HEK293 (cell line): ENCODE measurements around the gene DUSP15.

ENCODE experiments used
- CTCF ChIP-seq: fragments of 450-650 bp; formaldehyde crosslinking; IDR thresholded peaks from 2 replicates; pipeline ENCODE4 v1.5.1; 2016; ENCODE audit warnings: missing biosample characterization, missing genetic modification characterization
- GLI4 ChIP-seq: fragments of 450-650 bp; formaldehyde crosslinking; IDR thresholded peaks from 2 replicates; pipeline ENCODE4 v1.5.1; 2016; ENCODE audit warnings: missing biosample characterization, missing genetic modification characterization
- HOXC10 ChIP-seq: sonication (generic); formaldehyde crosslinking; IDR thresholded peaks from 2 replicates; pipeline ENCODE4 v1.8.1; 2023; ENCODE audit warnings: mild to moderate bottlenecking, missing genetic modification reagents
- HOXD13 ChIP-seq: sonication (generic); formaldehyde crosslinking; IDR thresholded peaks from 2 replicates; pipeline ENCODE4 v1.8.0; 2022; ENCODE audit warnings: missing genetic modification reagents, borderline replicate concordance
- KLF10 ChIP-seq: fragments of 450-650 bp; IDR thresholded peaks from 2 replicates; pipeline ENCODE4 v1.5.1; 2018; ENCODE audit warnings: missing biosample characterization, mild to moderate bottlenecking, missing genetic modification characterization
- YY1 ChIP-seq: fragments of 450-650 bp; formaldehyde crosslinking; IDR thresholded peaks from 2 replicates; pipeline ENCODE4 v1.5.1; 2018; ENCODE audit warnings: missing biosample characterization, missing genetic modification characterization
- ZNF155 ChIP-seq: fragments of 450-650 bp; formaldehyde crosslinking; IDR thresholded peaks from 2 replicates; pipeline ENCODE4 v1.5.1; 2016; ENCODE audit warnings: missing biosample characterization, missing genetic modification characterization
- ZNF202 ChIP-seq: fragments of 450-650 bp; formaldehyde crosslinking; IDR thresholded peaks from 2 replicates; pipeline ENCODE4 v1.5.1; 2016; ENCODE audit warnings: missing biosample characterization, missing genetic modification characterization, borderline replicate concordance
- ZNF239 ChIP-seq: fragments of 450-650 bp; formaldehyde crosslinking; IDR thresholded peaks from 2 replicates; pipeline ENCODE4 v1.5.1; 2016; ENCODE audit warnings: missing biosample characterization, missing genetic modification characterization
- ZNF274 ChIP-seq, 2 experiments: fragments of 200-500 bp in 1 of 2; fragments of 450-650 bp in 1 of 2; sonication (Bioruptor generic) in 1 of 2; formaldehyde crosslinking in 1 of 2; IDR thresholded peaks; 2 replicates each; pipeline versions ENCODE4 v1.5.1 to v1.6.1; 2014 to 2016; ENCODE audit warnings: borderline replicate concordance in 1 of 2, inconsistent platforms in 1 of 2, low read length in 1 of 2, missing biosample characterization in 1 of 2, missing genetic modification characterization in 1 of 2
- ZNF510 ChIP-seq: fragments of 450-650 bp; formaldehyde crosslinking; IDR thresholded peaks from 2 replicates; pipeline ENCODE4 v1.5.1; 2018; ENCODE audit warnings: mild to moderate bottlenecking, missing genetic modification characterization, missing biosample characterization; ENCODE audit not compliant: insufficient replicate concordance
- ZNF677 ChIP-seq: fragments of 450-650 bp; IDR thresholded peaks from 2 replicates; pipeline ENCODE4 v1.5.0; 2018; ENCODE audit warnings: missing biosample characterization, mild to moderate bottlenecking, missing genetic modification characterization, moderate library complexity
- TF ChIP-seq, protein P1 (sequence below): fragments of 450-650 bp; formaldehyde crosslinking; IDR thresholded peaks from 2 replicates; pipeline ENCODE4 v1.5.1; 2016; ENCODE audit warnings: missing biosample characterization, missing genetic modification characterization

- TF ChIP-seq CTCF (tag by site-specific recombination) (no peak), KLF10 (tag by site-specific recombination) (no peak), ZNF510 (tag by site-specific recombination) (no peak), ZNF155 (no peak), HOXC10 (CRISPR knock-in tag) (no peak), ZNF239 (tag by site-specific recombination) (no peak), HOXD13 (CRISPR knock-in tag) (no peak), GLI4 (tag by site-specific recombination) (no peak), ZNF274 (IDR thresholded peaks at IDR 0.05; ENCODE audit: low read length) (no peak), ZNF274 (tag by site-specific recombination; IDR thresholded peaks at IDR 0.05; ENCODE audit: borderline replicate concordance) (no peak), YY1 (tag by site-specific recombination) (no peak), ZNF677 (tag by site-specific recombination) (no peak), ZNF202 (no peak)
- TF ChIP-seq, protein P1, sequence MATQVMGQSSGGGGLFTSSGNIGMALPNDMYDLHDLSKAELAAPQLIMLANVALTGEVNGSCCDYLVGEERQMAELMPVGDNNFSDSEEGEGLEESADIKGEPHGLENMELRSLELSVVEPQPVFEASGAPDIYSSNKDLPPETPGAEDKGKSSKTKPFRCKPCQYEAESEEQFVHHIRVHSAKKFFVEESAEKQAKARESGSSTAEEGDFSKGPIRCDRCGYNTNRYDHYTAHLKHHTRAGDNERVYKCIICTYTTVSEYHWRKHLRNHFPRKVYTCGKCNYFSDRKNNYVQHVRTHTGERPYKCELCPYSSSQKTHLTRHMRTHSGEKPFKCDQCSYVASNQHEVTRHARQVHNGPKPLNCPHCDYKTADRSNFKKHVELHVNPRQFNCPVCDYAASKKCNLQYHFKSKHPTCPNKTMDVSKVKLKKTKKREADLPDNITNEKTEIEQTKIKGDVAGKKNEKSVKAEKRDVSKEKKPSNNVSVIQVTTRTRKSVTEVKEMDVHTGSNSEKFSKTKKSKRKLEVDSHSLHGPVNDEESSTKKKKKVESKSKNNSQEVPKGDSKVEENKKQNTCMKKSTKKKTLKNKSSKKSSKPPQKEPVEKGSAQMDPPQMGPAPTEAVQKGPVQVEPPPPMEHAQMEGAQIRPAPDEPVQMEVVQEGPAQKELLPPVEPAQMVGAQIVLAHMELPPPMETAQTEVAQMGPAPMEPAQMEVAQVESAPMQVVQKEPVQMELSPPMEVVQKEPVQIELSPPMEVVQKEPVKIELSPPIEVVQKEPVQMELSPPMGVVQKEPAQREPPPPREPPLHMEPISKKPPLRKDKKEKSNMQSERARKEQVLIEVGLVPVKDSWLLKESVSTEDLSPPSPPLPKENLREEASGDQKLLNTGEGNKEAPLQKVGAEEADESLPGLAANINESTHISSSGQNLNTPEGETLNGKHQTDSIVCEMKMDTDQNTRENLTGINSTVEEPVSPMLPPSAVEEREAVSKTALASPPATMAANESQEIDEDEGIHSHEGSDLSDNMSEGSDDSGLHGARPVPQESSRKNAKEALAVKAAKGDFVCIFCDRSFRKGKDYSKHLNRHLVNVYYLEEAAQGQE (tag by site-specific recombination): no peak
Observed at GRCh38 chr20:31830406-31830981, 39.8 kb downstream of the DUSP15 start.
